ENCODE results near the gene DAB2.

DNA sequence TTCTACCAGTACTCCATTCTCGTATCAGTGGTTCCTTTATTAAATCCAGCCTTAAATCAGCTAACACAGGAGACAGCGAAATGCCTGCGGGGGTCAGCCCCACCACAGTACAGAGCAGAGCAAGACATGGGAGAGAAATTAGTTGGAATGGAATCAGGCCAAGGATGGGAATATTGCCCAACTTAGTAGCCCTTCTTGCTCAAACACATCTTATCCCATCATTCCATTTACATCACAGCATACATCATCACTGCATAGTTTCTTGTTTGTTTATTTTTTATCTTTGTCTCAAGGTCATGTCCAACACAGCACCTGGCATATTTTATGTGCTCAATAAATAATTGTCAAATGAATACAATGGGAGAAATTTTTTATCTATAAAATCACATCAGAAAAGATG, 34.3 kb upstream of the DAB2 start:
- TF ChIP-seq, protein P1, sequence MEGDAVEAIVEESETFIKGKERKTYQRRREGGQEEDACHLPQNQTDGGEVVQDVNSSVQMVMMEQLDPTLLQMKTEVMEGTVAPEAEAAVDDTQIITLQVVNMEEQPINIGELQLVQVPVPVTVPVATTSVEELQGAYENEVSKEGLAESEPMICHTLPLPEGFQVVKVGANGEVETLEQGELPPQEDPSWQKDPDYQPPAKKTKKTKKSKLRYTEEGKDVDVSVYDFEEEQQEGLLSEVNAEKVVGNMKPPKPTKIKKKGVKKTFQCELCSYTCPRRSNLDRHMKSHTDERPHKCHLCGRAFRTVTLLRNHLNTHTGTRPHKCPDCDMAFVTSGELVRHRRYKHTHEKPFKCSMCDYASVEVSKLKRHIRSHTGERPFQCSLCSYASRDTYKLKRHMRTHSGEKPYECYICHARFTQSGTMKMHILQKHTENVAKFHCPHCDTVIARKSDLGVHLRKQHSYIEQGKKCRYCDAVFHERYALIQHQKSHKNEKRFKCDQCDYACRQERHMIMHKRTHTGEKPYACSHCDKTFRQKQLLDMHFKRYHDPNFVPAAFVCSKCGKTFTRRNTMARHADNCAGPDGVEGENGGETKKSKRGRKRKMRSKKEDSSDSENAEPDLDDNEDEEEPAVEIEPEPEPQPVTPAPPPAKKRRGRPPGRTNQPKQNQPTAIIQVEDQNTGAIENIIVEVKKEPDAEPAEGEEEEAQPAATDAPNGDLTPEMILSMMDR (IDR thresholded peaks at IDR 0.05) = no peak
- TF ChIP-seq POLR2A (IDR thresholded peaks at IDR 0.05) = no peak

Measured in lower leg skin (tissue), 3 donors.